NCI-H69 (cell line): ENCODE data around the gene GAST.

Experiments used
- DNase-seq: peaks from one replicate; lab custom pipeline; 2025; lab: John Stamatoyannopoulos, UW

The GAST gene

DNA sequence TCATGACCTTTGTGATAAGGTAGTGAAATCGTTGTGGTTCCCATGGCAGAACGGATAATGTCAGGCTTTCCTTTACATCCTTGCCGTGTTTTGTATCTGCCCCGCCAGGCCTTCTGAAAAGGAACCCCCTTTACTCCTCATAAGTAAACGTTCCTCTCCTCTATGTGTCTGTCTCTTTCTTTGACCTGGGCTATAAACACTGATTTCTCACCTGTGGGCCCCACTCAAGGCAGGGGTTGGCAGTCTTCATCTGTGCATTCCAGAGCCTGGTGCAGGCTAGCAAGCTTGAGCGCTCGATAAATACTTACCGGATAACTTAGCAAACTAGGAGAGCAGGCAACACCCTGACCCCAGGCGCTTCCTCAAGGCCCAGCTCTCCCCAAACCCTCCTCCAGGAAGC, 29.6 kb downstream of the GAST start:
- DNase-seq = no peak

DNA sequence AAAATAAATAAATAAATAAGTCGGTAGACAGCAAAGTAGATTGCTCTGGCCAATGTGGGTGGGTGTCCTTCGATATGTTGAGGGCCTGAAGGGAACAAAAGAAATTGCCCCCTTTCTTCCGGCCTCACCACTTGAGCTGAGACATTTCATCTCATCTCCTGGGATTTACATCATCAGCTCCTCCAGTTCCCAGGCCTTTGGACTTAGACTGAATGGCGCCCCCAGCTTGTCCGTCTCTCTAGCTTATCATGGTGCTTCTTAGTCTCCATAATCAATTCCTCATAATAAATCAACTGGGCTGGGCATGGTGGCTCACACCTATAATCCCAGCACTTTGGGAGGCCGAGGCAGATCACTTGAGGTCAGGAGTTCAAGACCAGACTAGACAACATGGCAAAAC, 36.1 kb downstream of the GAST start:
- DNase-seq = no peak

DNA sequence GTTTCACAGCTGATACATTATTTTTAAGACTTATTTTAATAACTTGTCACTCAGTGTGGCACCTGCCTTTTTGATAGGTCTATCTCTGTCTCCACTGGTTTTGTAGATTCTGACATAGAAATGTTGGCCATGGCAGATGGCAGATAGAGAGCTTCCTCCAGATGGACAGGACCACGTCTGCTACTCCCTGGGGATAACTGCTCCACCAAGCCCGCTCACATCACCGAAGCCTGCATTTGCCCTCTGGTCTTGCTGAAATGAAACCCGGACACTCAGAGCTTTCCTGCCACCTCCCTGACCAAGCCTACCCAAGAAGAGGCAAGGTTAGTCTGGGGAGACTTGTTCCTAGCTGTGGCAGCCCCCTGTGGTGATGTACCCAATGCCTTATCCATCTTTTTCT, 38.7 kb downstream of the GAST start:
- peak; percentile 28 for DNase-seq

DNA sequence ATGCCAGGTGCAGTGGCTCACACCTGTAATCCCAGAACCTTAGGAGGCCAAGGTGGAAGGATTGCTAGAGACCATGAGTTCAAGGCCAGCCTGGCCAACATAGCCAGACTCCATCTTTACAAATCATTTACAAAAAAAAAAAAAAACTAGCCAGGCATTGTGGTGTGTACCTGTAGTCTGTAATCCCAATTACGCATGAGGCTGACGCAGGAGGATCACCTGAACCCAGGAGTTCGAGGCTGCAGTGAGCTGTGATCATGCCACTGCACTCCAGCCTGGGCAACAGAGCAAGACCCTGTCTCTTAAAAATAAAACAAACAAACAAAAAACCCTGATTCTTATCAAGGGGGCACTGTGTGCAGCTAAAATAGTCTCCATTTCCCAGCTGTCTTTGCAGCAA, 39.2 kb downstream of the GAST start:
- no peak for DNase-seq

DNA sequence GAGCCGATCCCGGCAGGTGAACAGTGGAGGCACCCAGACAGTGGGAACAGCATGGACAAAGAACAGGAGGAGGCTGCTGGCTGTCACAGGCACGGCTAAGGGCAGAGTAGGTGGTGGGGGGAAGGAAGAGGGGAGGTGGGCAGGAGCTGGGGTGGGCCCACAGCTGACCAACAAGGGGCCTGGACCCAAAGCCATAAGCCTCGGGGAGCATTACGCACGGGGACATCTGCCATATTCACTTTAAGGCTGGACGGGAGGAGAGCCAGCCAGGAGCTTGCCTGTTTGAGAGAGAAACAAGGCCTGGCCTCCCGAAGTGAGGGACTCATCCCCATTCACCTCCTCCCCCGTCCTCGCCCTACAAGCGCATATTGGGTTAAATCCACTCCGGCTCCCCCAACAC, 41.9 kb downstream of the GAST start:
- DNase-seq = no peak

DNA sequence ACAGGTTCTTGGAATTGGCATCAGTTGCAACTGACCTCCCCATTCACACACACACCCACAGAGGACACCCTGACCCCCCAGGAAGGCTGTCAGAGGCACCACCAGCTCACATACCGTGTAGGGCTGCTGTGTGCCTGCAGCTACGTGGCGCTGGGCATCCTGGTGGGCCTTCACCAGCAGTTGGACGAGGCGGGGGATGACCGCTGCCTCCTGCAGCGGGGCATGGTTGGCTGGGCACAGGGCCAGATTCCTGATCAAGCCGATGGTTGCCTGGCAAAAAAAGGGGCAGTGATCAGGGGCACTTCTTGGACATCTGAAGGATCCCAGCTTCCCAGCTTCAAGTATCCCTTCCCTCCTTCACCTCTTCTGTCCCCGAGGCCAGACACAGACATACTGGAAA, 46.5 kb downstream of the GAST start:
- no peak for DNase-seq

DNA sequence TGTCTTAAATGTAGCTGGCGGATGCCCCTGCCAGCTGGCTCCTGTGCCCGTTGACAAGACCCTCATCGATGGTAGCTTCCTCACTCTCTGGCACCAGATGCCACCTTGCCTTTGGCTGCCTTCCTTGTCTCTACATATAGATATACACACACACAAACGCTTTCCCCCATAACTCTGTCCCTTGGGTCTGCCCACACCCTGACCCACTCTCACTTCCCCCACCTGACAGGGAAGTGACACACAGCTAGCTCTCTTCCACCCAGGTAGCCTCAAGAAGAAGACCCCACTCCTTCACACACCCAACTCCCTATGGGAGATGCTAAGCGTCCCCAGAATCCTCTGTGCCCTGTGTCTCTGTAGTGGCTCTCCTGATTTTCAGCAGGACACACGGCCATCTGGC, 48.7 kb downstream of the GAST start:
- no peak for DNase-seq

DNA sequence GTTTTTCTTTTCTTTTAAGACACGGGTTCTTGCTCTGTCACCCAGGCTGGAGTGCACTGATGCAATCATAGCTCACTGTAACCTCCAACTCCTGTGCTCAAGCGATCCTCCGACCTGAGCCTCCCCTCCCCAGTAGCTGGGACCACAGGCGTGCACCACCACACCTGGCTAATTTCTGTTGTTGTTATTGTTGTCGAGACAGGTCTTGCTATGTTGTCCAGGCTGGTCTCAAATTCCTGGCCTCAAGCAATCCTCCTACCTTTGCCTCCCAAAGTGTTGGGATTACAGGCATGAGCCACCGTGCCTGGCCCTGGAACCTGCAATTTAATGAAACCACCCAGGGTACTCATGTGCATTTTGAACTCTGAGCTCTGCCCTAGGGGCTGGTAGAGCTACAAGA, 50.3 kb downstream of the GAST start:
- no peak for DNase-seq

DNA sequence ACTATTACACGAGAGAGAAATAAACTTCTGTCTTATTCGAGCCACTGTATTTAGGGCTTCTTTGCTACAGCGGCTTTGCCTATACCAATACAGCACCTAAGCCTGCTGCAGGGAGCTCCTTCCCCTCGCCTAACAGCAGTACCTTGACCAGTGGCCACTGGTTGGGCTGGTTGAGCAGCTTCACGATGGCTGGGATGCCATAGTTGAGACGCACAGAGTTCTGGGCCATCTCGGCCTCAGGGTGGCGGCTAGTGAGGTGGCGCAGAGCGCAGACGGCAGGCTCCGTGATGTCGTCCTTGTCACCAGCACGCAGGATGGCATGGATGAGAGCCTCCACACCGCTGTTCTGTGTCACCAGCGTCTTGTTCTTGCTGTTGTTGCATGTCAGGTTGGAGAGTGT, 50.7 kb downstream of the GAST start:
- no peak for DNase-seq

DNA sequence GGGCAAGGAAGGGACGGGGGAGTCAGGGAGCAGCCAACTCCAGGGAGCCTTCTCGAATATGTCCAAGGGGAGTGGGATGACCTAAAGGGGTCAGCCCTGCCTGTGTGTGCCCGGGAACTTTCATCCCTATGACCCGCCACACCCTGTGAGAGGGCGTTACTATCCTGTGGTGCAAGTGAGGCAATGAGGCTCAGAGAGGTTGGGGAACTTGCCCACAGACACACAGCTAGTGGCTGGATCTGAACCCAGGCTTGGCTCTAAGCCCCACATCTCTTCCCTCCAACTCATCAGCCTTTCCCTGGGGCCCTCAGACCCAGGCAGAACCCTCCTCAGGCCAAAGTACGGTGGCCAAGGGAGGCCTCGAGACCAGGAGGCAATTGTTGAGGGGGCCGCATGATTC, 51.2 kb downstream of the GAST start:
- DNase-seq = no peak
